ENCODE measurements around the gene RASAL2. TPM values are rescaled to one million over a fixed set of nuclear protein-coding genes. Genes with fewer than 3 reads are reported as not detected.

RASAL2 gene
- total RNA-seq, 1 experiment from 2014 or later: 22.2 TPM

DNA sequence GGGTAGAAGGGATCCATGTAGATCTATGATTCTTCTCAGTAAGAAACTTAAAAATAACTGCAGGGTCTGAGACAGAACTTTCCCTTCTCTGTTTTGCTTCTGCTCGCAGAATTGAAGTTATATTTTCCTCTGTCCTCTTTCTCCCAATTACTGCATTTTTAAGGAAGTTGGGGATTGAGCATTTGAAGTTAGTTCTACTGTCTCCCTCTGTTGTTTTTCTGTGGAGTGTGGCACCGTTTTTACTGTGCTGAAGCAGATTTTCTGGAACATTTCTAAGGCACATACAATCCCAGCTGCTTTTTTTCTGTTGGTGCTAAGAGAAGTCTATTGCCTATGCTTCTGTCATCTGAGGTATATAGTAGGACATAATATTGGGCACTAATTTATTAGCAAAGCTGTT is 43.3 kb downstream of the RASAL2 start:
- no peak overlapping the region for H3K18ac ChIP-seq (ENCODE audit: insufficient read length, low read depth, low read length)
- H3K56ac ChIP-seq (ENCODE audit: insufficient read length, low read depth, low read length): no peak overlapping the region
- Mint-ChIP-seq H3K4me3 (no peak overlapping the region), H3K36me3 (ENCODE audit: insufficient read depth in 1 of 3, low read depth in 3 of 3) (peaks cover 8 to 10% (median 9%) of the 10 kb centered on the region in 3 experiments), H3K27me3 (ENCODE audit: low read depth) (no peaks in the 10 kb centered on the region), H3K9me3 (peaks cover 0 to 2% of the 10 kb centered on the region in 2 experiments; a peak in 1 of 5 replicates), H3K4me1 (peaks cover 19 to 28% of the 10 kb centered on the region in 2 experiments), H3K27ac (no peak overlapping the region)
- H3K79me1 ChIP-seq (ENCODE audit: insufficient read depth, low read depth, low read length, poor library complexity, severe bottlenecking): no peaks in the 10 kb centered on the region
- H4K20me1 ChIP-seq (ENCODE audit: control insufficient read depth, insufficient read depth, insufficient read length): no peaks in the 10 kb centered on the region
- H2BK20ac ChIP-seq (ENCODE audit: low read depth, low read length, poor library complexity, severe bottlenecking): no peak overlapping the region
- H3T11ph ChIP-seq (ENCODE audit: low read length): no peak overlapping the region
- H3K27me3 ChIP-seq (ENCODE audit: insufficient read depth, low read length): no peaks in the 10 kb centered on the region
- H3K79me2 ChIP-seq (ENCODE audit: insufficient read depth, low read length): peaks cover 6% of the 10 kb centered on the region; the same call in 1 of the 2 replicates
- H3K4me2 ChIP-seq (ENCODE audit: insufficient read depth, insufficient read length, low read length): no peak overlapping the region
- H3K23me2 ChIP-seq (ENCODE audit: insufficient read length, low read depth, low read length, poor library complexity, severe bottlenecking): no peaks in the 10 kb centered on the region
- no peak overlapping the region for H2AK5ac ChIP-seq (ENCODE audit: insufficient read length, low read length)
- no peak overlapping the region for H2BK120ac ChIP-seq (ENCODE audit: low read depth, low read length, poor library complexity, severe bottlenecking)
- H3K9ac ChIP-seq (ENCODE audit: extremely low read depth, insufficient read length, low read length): no peak overlapping the region
- H3K23ac ChIP-seq (ENCODE audit: insufficient read length, low read depth, low read length): no peak overlapping the region
- H4K8ac ChIP-seq (replicated peaks; ENCODE audit: insufficient read length, low read depth, low read length): no peak overlapping the region
- no peak overlapping the region for H2BK15ac ChIP-seq (ENCODE audit: low read depth, low read length)
- H2BK12ac ChIP-seq (ENCODE audit: insufficient read length, low read depth, low read length): no peak overlapping the region
- H4K91ac ChIP-seq (ENCODE audit: insufficient read length, low read depth, low read length): no peak overlapping the region
- H2BK5ac ChIP-seq (ENCODE audit: insufficient read length, low read length): no peak overlapping the region
- H2AFZ ChIP-seq (ENCODE audit: low read length): no peak overlapping the region
- no peak for DNase-seq
- no peaks in the 10 kb centered on the region; the same call in 1 of the 2 replicates for H3K4me1 ChIP-seq (ENCODE audit: insufficient read depth, low read length)
- H4K5ac ChIP-seq (ENCODE audit: insufficient read length, low read depth, low read length): no peak overlapping the region
- no peak overlapping the region for H3K14ac ChIP-seq (ENCODE audit: insufficient read depth, low read length)
- WGBS (ENCODE audit: extremely low coverage, insufficient read length, low lambda C conversion rate): no CpG with 5 or more reads among the region's 2 CpGs
- no peak overlapping the region for H3K4ac ChIP-seq (ENCODE audit: low read depth, low read length)
- H3K27ac ChIP-seq (ENCODE audit: insufficient read length, low read depth, low read length): no peak overlapping the region
- TF ChIP-seq, protein P1, sequence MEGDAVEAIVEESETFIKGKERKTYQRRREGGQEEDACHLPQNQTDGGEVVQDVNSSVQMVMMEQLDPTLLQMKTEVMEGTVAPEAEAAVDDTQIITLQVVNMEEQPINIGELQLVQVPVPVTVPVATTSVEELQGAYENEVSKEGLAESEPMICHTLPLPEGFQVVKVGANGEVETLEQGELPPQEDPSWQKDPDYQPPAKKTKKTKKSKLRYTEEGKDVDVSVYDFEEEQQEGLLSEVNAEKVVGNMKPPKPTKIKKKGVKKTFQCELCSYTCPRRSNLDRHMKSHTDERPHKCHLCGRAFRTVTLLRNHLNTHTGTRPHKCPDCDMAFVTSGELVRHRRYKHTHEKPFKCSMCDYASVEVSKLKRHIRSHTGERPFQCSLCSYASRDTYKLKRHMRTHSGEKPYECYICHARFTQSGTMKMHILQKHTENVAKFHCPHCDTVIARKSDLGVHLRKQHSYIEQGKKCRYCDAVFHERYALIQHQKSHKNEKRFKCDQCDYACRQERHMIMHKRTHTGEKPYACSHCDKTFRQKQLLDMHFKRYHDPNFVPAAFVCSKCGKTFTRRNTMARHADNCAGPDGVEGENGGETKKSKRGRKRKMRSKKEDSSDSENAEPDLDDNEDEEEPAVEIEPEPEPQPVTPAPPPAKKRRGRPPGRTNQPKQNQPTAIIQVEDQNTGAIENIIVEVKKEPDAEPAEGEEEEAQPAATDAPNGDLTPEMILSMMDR (conservative IDR thresholded peaks at IDR 0.05): no peak
- H3K9me3 ChIP-seq (ENCODE audit: control insufficient read depth, low read depth, low read length): no peaks in the 10 kb centered on the region
